Endodermal cell (in vitro differentiated cells): ENCODE results near the gene ACAD9. TPM values are rescaled to one million over a fixed set of nuclear protein-coding genes. Genes with fewer than 3 reads are reported as not detected.

Source experiments
- DNase-seq: peaks from one replicate; pipeline ENCODE4 v3.0.0-alpha.2; 2017
- H3K27ac ChIP-seq: 2 replicates; pipeline ENCODE4 v1.5.1; 2013; ENCODE audit warnings: mild to moderate bottlenecking, low read depth, low read length, moderate library complexity
- H3K27me3 ChIP-seq: 2 replicates; pipeline ENCODE4 v1.6.1; 2013; ENCODE audit warnings: mild to moderate bottlenecking, low read length, moderate library complexity; ENCODE audit not compliant: insufficient read depth, control insufficient read depth, poor library complexity, severe bottlenecking
- H3K36me3 ChIP-seq: 2 replicates; pipeline ENCODE4 v1.7.0; 2013; ENCODE audit warnings: mild to moderate bottlenecking, low read length, moderate library complexity; ENCODE audit not compliant: control insufficient read depth, insufficient read depth
- H3K4me1 ChIP-seq: one replicate; pipeline ENCODE4 v1.7.0; 2013; ENCODE audit warnings: low read length; ENCODE audit not compliant: control insufficient read depth, insufficient read depth
- H3K4me3 ChIP-seq: 2 replicates; pipeline ENCODE4 v1.5.1; 2013; ENCODE audit warnings: mild to moderate bottlenecking, low read length, moderate library complexity
- H3K9ac ChIP-seq: 2 replicates; pipeline ENCODE4 v1.6.1; 2013; ENCODE audit warnings: mild to moderate bottlenecking, low read length, moderate library complexity; ENCODE audit not compliant: poor library complexity, severe bottlenecking; ENCODE audit errors: extremely low read depth
- H3K9me3 ChIP-seq: 2 replicates; pipeline ENCODE4 v1.6.1; 2013; ENCODE audit warnings: mild to moderate bottlenecking, low read length, moderate library complexity; ENCODE audit not compliant: control insufficient read depth
- H3K27ac Mint-ChIP-seq: 2 replicates; pipeline ENCODE4 v1.8.0; 2020; ENCODE audit warnings: mixed read lengths
- H3K27me3 Mint-ChIP-seq: 2 replicates; pipeline ENCODE4 v1.8.0; 2021; ENCODE audit warnings: mild to moderate bottlenecking, mixed read lengths; ENCODE audit not compliant: insufficient read depth
- H3K36me3 Mint-ChIP-seq: 2 replicates; pipeline ENCODE4 v1.8.0; 2020; ENCODE audit warnings: low read depth, mixed read lengths
- H3K4me1 Mint-ChIP-seq: 2 replicates; pipeline ENCODE4 v1.8.0; 2020; ENCODE audit warnings: mixed read lengths
- H3K4me3 Mint-ChIP-seq: 2 replicates; pipeline ENCODE4 v1.8.0; 2020; ENCODE audit warnings: mild to moderate bottlenecking, moderate library complexity, mixed read lengths
- H3K9me3 Mint-ChIP-seq: 2 replicates; pipeline ENCODE4 v1.8.0; 2020; ENCODE audit warnings: mild to moderate bottlenecking, mixed read lengths
- CTCF ChIP-seq: fragments of 200-600 bp; sonication (generic); conservative IDR thresholded peaks from 2 replicates; pipeline ENCODE4 v1.5.0; 2021; ENCODE audit warnings: antibody characterized with exemption, mild to moderate bottlenecking
- WGBS, 2 experiments: methylation state at CpG; one replicate each; pipeline versions ENCODE4 v1.1.5 to v1.1.7; 2013; ENCODE audit warnings: missing lambda C conversion rate in 2 of 2, mixed read lengths in 1 of 2; ENCODE audit not compliant: insufficient coverage in 1 of 2, insufficient read length in 1 of 2; 5-methylcytosine and 5-hydroxymethylcytosine counted together
- total RNA-seq, 2 donors: library from RNA; stranded (reverse); fragmentation: NEBNext Ultra II Directional in 1 of 2; extraction: Animal tissue kit (Norgen Biotek cat#: 25700) in 1 of 2; gene quantifications; 2 replicates in 1 of 2; 3 replicates in 1 of 2; pipeline ENCODE4 v1.2.1, GENCODE V29; 2021

ACAD9 gene
- total RNA-seq, 2 donors from 2014 or later, result 48.0 to 52.1 TPM

- Histone ChIP-seq H3K4me3 (no peak overlapping the region), H3K36me3 (no peaks in the 10 kb centered on the region), H3K27ac (no peak overlapping the region), H3K4me1 (no peaks in the 10 kb centered on the region), H3K9ac (no peak overlapping the region), H3K27me3 (peaks cover 7% of the 10 kb centered on the region), H3K9me3 (peaks cover 37% of the 10 kb centered on the region)
- no peak for DNase-seq
- peaks cover 15% of the 10 kb centered on the region for H3K27me3 Mint-ChIP-seq
- no peaks in the 10 kb centered on the region for H3K4me1 Mint-ChIP-seq
- H3K27ac Mint-ChIP-seq, result no peak overlapping the region
- WGBS, 2 experiments, result 100% methylated on average over 2 of the region's 3 CpGs
- no peak for TF ChIP-seq CTCF
- H3K36me3 Mint-ChIP-seq, result peaks cover 4% of the 10 kb centered on the region
- no peak overlapping the region for H3K4me3 Mint-ChIP-seq
- H3K9me3 Mint-ChIP-seq, result peaks cover 44% of the 10 kb centered on the region
These were observed 49.9 kb downstream of the ACAD9 start for GRCh38 chr3:128929364-128929763.

DNA sequence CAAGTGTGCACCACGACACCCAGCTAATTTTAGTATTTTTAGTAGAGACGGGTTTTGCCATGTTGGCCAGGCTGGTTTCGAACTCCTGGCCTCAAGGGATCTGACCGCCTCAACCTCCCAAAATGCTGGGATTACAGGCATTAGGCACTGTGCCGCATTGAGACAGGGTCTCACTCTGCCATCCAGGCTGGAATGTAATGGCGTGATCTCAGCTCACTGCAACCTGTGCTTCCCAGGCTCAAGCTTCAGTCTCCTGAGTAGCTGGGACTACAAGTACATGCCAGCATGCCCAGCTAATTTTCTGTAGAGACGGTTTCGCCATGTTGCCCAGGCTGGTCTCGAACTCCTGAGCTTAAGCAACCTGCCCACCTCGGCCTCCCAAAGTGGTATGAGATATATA lies 51.6 kb downstream of the ACAD9 start:
- peaks cover 27% of the 10 kb centered on the region for H3K9me3 Mint-ChIP-seq
- no peak overlapping the region for H3K4me3 Mint-ChIP-seq
- H3K27me3 Mint-ChIP-seq, result peaks cover 14% of the 10 kb centered on the region
- DNase-seq, result no peak
- Histone ChIP-seq H3K4me3 (no peak overlapping the region), H3K4me1 (no peaks in the 10 kb centered on the region), H3K9ac (no peak overlapping the region), H3K36me3 (no peaks in the 10 kb centered on the region), H3K27ac (no peak overlapping the region), H3K27me3 (peaks cover 7% of the 10 kb centered on the region), H3K9me3 (peaks cover 20% of the 10 kb centered on the region)
- H3K27ac Mint-ChIP-seq, result no peak overlapping the region
- no peaks in the 10 kb centered on the region for H3K36me3 Mint-ChIP-seq
- no peaks in the 10 kb centered on the region for H3K4me1 Mint-ChIP-seq
- 91 to 97% methylated on average over 6 to 9 of the region's 10 CpGs for WGBS, 2 experiments
- no peak for TF ChIP-seq CTCF

DNA sequence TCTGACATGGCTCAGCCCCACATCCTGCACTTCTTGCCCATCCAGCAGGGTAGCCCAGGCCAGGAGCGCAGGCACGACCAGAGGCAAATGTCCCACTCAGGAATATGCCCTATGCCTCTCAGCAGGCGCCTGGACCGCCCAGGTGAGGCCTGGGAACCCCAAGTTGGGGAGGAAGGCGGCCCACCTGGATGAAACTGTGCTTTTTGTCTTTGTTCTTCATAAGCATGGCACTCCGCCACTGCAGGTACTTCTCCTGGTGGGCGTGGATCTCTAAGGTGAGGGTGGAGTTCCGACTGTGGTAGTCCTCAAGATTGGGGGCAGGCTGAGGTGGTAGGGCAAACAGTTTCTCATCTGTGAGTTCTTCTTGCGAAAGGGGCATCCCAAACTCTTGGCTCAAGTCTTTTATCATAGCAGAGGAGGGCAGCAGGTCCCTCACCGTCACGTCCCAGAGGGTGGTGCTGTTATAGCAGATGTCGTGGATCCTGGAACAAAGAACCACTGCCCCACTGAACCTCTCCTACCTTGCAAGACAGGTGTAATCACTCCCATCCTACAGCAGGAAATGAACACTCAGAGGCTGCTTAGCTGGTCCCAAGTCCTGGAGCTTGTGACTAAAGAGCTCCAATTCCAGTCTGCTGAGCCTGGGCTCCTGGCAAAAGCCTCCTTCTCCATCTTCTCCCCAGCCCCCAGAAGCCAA lies 53.2 kb downstream of the ACAD9 start:
- H3K4me1 Mint-ChIP-seq, result no peaks in the 10 kb centered on the region
- H3K36me3 ChIP-seq, result no peaks in the 10 kb centered on the region
- no peak overlapping the region for H3K27ac ChIP-seq
- no peak overlapping the region for H3K4me3 ChIP-seq
- H3K27me3 Mint-ChIP-seq, result peaks cover 3% of the 10 kb centered on the region
- H3K9me3 ChIP-seq, result peaks cover 9% of the 10 kb centered on the region
- no peaks in the 10 kb centered on the region for H3K36me3 Mint-ChIP-seq
- TF ChIP-seq CTCF, result no peak
- H3K4me3 Mint-ChIP-seq, result no peak overlapping the region
- DNase-seq, result no peak
- no peak overlapping the region for H3K9ac ChIP-seq
- H3K9me3 Mint-ChIP-seq, result peaks cover 13% of the 10 kb centered on the region
- peaks cover 7% of the 10 kb centered on the region for H3K27me3 ChIP-seq
- 82 to 84% methylated on average over 10 to 12 of the region's 12 CpGs for WGBS, 2 experiments
- H3K27ac Mint-ChIP-seq, result no peak overlapping the region
- H3K4me1 ChIP-seq, result no peaks in the 10 kb centered on the region
